Measurements from ENCODE around the gene SINHCAF.

Gene SINHCAF

GRCh38 chr12:31337952-31338351, 12.0 kb upstream of the SINHCAF start:
- DNase-seq (ENCODE audit: low read depth, low spot score), result no peak

GRCh38 chr12:31331242-31331641, 5.3 kb upstream of the SINHCAF start:
- DNase-seq (ENCODE audit: low read depth, low spot score), result no peak

GRCh38 chr12:31326736-31327659, 1.0 kb upstream of the SINHCAF start:
- DNase-seq (ENCODE audit: low read depth, low spot score), result no peak

DNA sequence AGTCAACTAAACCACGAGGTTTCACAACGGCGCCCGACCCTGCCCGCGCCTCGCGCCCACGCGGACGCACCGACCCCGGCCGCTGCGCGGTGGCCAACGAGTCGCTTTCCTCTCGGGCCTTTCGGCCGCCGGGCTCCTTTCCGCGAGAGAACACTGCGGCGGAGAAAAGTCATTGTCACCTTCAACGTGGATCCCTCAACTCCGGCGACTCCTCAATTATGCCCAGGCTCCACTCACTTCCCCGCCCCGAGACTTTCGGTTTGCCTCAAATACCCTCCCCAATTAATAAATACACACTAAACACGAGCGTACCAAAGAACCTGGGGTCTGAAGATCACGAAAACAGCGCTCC, 450 bp downstream of the SINHCAF start:
- DNase-seq (ENCODE audit: low read depth, low spot score), result no peak

DNA sequence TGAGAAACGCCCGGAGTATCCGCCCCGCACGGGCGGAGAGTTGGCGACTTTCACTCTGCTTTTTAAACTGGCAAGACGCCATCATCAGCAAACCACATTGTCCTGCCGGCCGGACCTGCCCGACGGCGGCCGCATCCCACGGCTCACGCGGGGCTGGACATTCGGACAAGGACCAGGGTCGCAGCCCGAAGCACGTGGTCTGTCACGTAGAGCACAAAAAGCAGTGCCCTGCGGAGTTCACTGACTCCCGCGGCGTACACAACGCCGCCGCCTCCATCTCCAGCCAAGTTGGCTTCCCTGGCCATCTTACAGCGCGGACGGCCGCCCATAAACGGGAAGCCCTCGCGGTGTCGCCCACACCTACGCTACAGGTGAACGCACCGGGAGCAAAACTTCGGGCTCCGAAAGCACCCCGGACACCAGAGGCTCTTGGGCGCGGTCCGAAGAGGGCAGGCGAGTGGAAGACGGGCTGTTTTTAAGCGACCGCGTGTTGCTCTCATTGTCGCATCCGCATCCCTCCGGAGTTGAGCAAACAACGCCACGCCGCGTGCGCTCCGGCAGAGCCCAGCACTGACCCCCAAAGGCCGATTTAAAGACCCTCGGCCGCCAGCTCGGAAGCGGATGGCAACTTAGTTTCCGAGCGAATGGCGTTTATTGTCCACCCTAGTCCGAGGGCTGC, 966 bp downstream of the SINHCAF start:
- no peak for DNase-seq (ENCODE audit: low read depth, low spot score)

DNA sequence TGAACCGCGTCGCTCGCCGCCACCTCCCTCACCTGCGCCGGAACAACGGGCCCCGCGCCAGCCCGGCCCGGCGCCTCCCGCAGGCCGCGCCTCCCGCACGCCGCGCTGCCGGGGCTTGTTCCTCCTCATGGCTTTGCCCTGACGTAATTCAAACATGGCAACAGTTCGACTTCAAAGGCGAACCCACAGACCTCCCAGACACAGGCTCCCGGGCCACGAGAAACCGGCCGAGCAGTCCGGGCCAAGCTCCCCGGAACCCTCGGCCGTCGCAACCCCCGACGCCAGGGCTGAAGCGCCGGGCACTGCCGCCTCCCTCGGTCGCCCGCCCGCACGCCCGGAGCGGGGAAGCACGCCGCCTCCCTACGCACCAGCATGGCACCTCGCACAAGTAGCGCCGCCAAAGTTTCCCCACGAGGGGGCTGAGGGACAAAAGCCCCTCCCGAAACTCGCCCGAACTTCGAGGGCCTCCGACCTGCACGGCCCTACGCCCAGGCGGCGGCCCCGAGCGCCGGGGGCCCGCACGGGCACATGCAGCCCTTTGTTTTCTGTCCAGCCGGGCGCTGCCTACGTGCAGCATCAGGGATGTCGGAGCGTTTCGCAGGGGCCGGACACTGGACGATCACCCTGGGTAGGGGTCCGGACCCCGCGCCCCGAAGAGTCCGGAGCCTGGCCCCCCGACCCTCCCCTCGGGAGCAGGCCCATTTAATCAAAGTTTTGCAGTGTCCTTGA, 1.7 kb downstream of the SINHCAF start:
- DNase-seq (ENCODE audit: low read depth, low spot score), result no peak

DNA sequence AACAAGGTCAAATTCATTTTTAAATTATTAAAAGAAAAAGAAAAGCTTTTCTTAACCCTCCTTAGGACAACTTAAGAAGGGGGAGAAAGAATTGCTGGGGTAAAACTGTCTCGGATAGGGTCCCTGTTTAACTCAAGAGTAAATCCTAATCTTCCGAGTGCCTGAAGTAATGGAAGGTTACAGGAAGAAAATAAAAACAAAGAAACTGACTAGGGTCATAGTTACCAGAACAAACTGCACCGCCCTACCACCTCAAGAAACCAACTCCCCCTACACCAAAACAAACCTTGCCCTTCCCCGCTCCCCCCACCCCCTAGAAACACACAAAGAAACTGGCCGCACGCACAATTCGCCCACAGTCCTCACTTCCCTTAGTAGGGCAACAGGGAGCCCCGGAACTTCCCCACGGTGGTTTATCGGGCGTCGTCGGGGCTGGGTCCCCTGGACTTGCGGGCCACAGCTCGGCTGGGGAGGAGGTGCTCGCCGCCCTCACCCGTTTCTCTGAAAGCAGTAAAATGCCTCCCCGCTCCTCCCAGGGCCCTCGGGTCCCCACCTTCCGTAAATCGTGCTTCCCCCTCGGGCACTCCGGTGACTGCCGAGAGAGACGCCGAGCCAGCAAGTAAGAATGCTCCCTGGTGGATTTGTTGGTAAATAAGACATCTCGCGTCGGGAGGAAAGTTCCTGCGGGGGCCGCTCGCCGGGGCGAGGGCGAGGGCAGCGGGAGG, 2.4 kb downstream of the SINHCAF start:
- no peak for DNase-seq (ENCODE audit: low read depth, low spot score)

- DNase-seq (ENCODE audit: low read depth, low spot score), result no peak
Observed at GRCh38 chr12:31322801-31323207, 3.1 kb downstream of the SINHCAF start.

DNA sequence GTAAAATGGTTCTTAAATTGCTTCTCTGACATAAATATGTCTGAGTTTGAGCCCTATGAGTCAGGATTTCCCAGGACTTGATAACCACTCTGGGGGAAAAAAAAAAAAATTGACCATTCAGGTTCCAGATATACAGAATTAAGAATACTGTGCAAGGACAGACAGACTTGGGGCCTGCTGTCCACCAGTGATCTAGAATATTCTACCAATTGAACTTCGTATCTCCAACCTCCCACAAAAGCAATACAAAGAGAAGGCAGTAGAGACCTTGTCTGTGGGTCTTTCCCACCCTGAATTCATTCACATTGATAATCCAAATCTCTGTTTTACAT, 4.1 kb downstream of the SINHCAF start:
- DNase-seq (ENCODE audit: low read depth, low spot score), result no peak

- no peak for DNase-seq (ENCODE audit: low read depth, low spot score)
Observed at GRCh38 chr12:31321186-31321896, 4.6 kb downstream of the SINHCAF start.

DNA sequence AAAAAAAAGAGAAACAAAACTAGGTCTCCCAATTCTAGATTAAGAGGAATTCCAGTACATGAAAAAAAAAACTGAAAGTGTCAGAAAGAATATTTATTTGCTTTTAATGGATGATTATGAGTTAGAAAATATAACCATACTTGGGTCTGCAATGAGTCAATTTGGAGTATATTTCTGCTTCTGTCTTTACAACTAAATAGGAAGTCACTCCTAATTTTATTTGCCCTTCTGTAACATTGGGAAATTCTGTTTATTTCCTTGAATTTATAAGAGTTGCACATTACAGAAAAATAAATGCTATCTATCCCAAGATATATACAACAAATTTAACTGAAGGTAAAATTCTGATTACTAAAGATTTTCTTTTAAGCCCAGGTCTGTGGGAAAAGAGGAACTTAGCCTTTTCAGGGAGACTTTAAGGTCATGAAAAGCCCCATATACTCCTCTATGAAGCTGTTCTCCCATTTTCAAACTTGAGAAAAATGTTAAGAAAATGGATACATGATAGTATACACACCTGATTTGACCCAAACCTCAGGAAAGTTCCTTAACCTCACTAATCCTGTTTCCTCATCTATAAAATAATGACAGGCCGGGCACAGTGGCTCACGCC, 7.2 kb downstream of the SINHCAF start:
- no peak for DNase-seq (ENCODE audit: low read depth, low spot score)

- no peak for DNase-seq (ENCODE audit: low read depth, low spot score)
Observed at GRCh38 chr12:31317471-31318395, 8.2 kb downstream of the SINHCAF start.

DNA sequence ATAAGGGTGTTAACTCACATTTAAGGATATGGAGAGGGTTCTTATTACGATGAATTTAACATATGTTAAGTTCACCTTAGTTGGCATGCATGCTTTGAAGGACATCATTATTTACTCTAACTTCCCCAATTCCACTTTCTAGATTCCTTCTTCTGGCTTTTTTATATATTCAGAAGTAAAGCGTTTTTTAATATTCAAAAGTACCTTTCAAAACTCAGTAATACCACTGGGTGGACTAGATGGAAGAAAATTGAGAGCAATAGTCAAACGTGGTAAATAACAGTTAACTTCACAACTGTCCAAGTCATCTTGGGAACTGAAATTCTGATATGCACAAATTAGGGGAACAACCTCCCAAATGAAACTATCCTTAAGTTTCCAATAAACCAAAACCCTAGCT, 9.1 kb downstream of the SINHCAF start:
- no peak for DNase-seq (ENCODE audit: low read depth, low spot score)

GRCh38 chr12:31315784-31316465, 10.0 kb downstream of the SINHCAF start:
- DNase-seq (ENCODE audit: low read depth, low spot score), result no peak

GRCh38 chr12:31315044-31315715, 10.8 kb downstream of the SINHCAF start:
- no peak for DNase-seq (ENCODE audit: low read depth, low spot score)

DNA sequence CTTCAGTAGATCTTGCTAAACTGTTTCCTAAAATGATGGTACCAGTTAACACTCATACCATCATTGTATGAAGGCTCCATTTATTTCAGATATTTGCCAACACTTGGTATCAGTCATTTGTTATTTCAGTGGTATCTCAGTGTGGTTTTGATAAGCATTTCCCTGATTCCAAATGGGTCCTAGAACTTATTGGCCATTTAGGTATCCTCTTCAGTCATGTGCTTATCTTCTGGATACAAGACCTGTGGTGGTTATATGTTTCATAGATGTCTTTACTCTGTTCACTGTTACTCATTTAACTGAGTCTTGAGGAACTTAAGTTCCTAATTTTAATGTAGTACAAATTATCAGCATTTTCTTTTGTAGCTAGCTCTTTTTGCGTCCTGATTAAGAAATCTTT, 13.5 kb downstream of the SINHCAF start:
- no peak for DNase-seq (ENCODE audit: low read depth, low spot score)

DNA sequence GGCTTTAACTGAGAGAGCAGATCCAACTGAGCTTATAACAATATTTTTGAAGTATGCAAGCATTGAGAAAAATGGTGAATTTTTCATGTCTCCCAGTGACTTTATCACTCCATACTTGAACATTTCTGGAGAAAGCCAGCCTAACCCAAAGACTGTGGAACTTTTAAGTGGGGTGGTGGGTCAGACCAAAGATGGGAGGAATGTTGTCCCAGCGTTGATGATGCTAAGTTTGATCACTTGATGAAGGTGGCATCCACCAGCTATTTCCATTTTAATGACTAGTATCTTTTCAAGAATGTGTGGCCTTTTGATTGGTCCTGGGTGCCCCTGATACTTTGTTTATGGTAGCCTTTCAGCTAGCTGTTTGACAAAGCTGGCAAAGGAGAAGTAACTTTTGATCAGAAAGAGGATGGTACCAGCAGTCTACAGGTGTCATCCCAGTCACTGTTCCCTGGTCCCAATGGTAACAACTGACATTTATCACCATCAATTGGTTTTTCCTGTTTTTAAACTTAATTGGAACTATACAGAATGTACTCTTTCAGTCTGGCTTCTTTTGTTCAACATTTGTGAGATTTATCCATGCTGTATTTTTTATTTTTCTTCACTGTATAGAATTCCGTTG, 14.2 kb downstream of the SINHCAF start:
- no peak for DNase-seq (ENCODE audit: low read depth, low spot score)

DNA sequence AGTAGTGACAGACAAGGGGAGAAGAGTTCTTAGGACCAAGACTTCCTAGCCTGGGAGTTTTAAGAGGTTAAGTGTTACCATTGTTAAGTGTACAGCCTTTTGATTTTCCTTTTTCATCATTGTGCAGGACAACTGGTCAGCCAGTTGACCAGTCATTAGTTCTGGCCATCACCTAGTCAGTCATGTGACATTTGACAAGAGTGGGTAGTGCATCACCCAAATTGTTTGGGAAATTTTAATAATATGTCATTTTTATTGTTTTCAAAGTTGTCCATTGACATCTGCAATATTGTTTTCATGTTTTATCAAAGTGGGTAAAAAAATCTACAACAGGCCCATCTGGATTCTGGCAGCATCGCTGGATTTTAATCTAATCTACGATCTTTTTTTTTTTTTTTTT, 15.5 kb downstream of the SINHCAF start:
- DNase-seq (ENCODE audit: low read depth, low spot score), result no peak
